ENCODE data around the gene SSU72.
"Not testable (repeated sequence)": the region's sequence is repeated elsewhere in the genome, so short reads cannot be mapped to it uniquely, and the experiment has no call there.

SSU72 gene

GRCh38 chr1:1557688-1558087 is 17.0 kb downstream of the SSU72 start:
- not testable (repeated sequence) for DNase-seq

- not testable (repeated sequence) for DNase-seq
These were observed 17.7 kb downstream of the SSU72 start for GRCh38 chr1:1556961-1557360.

DNA sequence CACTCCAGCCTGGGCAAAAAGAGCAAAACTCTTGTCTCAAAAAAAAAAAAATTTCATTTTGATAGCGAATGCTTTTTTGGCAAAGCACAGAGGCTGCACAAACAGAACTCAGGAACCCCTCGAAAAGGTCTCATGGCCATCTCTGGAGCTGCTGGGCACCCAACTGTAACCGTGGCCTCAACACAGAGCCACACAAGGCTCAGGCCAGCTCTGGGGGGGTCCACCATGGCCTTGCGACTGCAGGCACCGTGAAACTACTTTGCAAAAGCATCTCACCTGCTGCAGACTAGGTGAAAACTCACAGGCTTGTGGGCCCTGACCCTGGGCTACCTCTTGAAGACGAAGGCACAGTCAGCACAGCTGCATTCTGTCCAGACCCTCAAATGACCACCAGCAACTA is 18.2 kb downstream of the SSU72 start:
- DNase-seq: no peak

DNA sequence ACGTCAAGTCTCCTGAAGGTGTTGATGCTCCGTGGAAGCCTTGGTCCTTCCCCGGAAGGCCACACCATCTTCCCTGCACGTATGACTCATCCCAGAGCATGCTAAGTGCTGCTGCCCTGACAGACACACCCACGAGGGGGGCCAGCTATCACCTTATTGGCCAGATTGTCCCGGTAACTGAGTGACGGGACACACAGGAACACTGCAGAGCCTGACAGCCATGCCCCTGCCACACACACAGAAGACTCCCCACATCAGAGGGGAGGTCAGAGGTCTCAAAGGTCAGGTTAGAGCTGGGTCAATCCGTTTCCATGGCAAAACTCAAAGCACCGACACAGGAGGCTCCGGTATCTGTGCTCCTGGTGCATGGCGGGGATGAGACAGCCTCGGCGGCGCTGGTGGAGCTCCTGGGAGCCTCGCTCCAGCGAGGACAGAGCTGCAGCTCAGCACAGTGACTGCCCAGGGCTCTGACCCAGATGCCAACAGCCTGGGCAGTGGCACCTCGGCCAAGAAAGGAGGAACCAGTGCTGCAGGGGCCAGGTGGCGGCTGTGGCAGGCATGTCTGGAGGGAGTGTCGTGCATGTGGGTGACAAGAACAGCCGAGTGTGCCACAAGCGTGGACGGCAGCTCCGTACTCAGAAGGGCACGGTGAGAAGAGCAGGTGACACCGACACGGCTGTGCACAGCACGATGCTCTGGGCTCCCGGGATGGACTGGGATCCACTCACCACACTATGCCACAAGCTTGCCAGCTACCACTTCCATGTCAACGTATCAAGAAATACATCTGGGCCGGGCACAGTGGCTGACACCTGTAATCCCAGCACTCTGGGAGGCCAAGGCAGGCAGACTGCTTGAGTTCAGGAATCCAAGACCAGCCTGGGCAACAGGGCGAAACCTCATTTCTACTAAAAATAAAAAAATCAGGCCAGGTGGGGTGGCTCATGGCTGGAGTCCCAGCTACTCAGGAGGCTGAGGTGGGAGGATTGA is 19.4 kb downstream of the SSU72 start:
- no peak for DNase-seq

- no peak for DNase-seq
These were observed 20.1 kb downstream of the SSU72 start for GRCh38 chr1:1554550-1554925.

GRCh38 chr1:1553821-1554494 is 20.7 kb downstream of the SSU72 start:
- DNase-seq: no peak

GRCh38 chr1:1552263-1552639 is 22.4 kb downstream of the SSU72 start:
- DNase-seq: no peak

DNA sequence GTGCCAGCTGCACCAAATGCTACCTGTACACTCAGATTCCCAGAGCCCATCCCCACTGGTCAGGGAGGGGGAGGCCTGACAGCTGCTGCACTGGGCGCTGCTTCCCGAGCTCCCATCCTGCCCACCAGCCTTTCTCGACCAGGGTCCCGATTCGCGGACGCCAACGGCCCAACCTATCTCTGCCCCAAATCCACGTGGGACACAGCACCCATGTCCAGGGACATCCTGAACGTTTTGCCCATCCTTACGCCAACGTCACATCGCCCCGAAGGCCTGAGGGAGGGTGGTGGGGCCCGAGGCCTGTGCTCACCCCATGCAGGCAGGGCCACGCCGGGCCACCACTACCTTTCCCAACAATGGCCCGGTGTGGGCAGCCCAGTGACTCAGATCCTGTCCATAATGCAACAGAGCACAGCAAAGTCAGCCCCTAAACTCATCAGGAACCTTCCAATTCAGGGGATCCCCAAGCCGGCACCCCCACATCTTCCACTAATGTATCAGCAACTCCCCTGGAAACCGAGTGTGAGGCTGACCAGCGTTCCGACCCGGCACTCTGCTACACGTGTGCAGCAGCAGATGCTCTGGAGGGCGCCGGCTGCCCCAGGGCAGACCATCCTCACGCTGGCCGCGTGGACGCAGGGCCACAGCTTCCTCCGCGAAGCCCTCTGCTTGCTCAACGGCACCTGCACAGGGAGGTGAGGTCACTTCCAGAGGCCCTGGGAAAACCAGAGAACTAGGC is 23.0 kb downstream of the SSU72 start:
- no peak for DNase-seq

DNA sequence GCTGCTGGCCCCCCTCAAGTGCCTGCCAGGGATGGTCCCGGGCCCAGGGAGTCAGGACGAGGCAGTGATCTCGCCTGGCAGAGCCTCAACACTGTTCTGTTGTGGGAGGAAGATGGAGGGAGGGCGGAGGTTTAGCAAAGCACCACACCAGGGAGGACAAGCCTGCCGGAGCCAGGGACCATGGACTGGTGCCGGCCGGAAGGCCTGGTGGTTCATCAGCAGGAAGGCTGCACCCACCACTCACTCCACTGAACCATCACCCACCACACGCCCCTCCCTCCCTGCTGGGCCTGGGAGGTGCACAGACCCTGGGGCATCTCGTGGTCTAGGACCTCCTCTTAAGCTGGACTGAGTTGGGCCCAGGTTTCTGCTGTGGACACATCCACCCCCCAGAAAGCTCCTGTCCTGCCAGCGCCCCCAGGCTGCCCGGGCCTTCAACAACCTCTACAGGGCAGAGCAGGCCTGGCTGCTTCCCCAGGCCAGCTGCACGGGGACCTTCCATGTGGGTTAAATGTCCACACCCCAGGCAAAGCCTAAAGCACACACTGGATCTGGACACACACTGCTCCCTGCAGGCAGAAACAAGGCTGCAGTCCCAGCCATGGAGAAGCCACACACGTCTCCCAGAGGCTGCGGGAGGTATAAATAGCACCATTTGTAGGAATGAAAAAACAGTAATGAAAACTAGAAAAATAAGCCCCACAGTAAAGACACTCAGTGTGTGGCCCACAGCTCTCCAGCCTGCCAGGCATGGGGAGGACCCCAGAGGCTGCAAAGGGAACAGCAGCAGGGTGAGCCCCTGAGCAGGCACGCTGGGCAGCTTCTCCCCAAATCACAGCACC is 23.9 kb downstream of the SSU72 start:
- no peak for DNase-seq

DNA sequence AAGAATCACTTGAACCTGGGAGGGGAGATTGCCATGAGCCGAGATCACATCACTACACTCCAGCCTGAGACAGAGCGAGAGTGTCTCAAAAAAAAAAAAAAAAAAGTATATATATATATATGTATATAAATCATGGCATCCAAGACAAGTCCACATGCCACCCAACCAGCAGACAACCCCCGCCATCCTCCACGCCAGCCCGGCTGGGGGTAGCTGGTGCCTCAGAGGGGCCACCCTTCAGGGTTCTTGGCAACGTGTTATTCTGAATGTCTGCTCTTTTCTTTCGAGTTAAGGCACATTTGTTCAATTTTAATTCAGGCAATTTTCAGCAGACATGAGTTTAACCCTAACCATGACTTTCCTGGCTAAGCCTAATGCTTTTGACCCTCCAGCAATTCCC is 24.6 kb downstream of the SSU72 start:
- DNase-seq: no peak

DNA sequence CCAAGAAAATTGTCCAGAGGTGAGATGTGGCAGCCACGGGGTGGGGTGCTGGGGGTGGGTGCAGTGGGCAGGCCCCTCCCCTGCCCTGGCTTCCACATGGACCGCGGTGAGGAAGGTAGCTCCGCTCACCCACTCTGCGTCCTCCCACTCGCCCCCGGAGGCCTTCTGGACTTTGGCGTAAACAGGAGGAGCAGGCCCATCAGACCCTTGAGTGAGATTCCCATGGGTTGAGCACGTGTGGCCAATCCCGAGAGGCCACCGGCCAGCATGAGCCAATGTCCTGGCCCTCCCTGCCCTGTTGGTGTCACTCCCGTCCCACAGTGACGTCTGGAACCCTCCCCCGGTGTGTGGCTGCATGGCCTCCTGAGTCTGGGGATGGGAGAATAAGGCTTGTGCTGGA is 26.1 kb downstream of the SSU72 start:
- DNase-seq: no peak

DNA sequence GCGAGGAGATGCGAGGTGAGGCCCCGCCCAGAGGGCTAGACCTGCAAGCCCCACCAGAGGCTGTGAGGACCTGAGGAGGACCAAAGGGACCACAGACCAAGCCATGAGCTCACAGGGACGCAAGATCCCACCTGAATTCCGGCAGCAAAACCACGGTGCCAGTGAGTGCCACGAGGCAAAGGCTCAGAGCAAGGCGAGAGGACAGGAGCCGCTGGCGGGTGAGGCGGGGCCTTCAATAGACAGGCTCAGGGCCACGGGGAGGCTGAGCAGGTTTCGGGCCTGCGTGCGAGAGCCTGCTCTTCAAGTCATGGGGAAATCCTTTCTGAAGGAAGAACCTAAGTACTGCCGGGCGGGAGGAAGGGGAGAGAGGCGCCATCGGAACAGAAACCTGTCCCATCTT is 27.2 kb downstream of the SSU72 start:
- no peak for DNase-seq

- DNase-seq: no peak
These were observed 27.7 kb downstream of the SSU72 start for GRCh38 chr1:1547011-1547410.

DNA sequence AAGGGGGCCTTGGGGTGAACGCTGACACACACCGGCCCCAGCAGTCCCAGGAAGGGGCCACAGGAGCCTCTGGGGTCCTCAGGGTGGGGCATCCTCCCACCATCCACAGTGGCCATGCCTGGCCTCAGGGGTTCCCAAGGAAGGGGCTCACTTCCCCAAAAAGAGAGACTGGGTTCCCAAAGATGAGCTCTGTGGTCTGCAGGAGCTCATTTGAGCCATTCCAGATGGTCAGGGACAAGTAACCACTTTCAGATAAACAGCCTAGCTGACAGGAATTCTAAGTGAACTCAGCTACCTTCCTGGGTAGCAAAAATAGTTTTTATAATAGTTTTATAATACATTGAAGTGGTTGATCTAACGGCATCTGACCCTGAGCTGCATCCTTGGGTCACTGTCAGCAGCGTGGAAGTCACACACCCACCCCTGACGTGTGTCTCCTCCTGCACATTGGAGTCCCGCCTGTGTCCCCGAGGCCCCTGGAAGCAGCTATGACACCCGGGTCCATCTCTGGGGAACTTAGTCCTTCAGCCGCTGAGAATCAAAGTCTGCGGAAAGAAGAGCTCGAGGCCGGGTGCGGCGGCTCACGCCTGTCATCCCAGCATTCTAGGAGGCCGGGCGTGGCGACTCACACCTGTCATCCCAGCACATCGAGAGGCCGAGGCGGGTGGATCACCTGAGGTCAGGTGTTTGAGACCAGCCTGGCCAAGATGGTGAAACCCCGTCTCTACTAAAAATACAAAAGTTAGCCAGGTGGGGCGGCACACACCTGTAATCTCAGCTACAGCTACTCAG is 28.5 kb downstream of the SSU72 start:
- no peak for DNase-seq

DNA sequence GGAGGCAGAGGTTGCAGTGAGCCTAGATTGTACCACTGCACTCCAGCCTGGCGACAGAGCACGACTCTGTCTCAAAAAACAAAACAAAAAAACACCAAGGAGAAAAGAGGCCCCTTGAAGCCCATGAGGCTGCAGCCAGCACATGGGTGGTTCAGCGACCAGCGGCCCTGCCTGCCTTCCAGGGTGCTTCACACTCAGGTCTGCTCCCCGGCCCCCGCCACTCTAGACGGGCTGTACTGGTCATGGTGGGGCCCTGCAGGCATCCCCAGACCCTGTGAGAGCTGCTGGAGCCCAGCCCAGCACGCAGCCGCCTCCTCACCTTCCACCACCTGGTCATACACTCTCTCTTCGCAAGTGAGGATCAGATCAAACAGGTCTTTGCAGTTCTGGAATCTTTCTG is 30.1 kb downstream of the SSU72 start:
- DNase-seq: no peak

DNA sequence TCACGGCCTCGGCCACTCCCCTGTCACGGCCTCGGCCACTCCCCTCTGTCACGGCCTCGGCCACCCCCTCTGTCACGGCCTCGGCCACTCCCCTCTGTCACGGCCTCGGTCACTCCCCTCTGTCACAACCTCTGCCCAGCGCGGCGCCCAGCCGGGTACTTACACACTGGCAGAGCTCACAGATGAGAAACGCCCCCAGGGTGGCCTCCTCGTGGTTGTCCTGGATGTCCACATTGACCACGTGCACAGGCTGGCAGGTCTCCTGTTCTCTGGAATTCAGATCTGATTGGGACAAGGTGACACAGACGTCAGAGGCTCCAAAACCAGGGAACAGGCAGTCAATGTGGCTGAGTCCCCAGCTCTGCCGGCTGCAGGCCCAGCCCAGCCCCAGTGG is 31.0 kb downstream of the SSU72 start:
- DNase-seq: no peak

DNA sequence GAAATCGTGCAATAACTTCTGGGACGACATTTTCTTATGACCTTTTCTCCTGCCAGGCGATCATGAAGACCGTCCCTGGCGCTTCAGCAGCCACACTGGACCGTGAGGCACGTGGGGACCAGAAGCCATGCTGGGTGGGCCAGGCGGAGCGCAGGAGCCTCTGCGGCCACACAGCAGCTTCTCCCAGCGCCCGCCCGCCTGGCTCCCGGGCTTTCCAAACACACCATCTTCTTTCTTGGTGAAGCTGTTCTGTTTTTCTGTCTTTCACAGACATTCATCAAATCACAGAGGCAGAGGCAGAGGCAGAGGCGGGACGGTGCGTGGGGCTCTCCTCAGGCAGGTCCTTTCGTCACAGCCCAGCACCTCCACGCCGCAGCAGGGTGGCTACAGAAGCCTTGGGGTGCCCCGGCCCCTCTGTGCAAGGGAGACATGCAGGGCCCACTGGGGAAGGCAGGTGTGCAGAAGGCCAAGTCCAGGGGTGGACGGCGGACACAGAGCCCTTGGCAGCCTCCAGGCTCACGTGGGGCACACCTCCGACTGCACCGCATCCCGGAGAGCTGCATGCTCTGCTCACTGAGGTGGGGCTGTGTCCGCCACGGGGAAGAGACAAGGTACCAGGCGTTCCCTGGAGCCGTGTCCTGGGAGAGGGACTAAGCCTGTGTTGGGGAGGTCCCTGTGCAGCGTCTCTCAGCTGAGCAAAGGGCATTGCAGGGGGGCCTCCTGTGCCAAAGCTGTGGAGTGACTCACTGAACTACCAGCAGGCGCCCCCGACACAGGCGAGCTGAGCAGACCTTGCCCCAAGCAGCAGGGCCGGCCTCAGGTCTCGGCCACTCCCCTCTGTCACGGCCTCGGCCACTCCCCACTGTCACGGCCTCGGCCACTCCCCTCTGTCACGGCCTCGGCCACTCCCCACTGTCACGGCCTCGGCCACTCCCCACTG is 31.6 kb downstream of the SSU72 start:
- DNase-seq: no peak

- DNase-seq: no peak
These were observed 32.5 kb downstream of the SSU72 start for GRCh38 chr1:1541956-1542765.

DNA sequence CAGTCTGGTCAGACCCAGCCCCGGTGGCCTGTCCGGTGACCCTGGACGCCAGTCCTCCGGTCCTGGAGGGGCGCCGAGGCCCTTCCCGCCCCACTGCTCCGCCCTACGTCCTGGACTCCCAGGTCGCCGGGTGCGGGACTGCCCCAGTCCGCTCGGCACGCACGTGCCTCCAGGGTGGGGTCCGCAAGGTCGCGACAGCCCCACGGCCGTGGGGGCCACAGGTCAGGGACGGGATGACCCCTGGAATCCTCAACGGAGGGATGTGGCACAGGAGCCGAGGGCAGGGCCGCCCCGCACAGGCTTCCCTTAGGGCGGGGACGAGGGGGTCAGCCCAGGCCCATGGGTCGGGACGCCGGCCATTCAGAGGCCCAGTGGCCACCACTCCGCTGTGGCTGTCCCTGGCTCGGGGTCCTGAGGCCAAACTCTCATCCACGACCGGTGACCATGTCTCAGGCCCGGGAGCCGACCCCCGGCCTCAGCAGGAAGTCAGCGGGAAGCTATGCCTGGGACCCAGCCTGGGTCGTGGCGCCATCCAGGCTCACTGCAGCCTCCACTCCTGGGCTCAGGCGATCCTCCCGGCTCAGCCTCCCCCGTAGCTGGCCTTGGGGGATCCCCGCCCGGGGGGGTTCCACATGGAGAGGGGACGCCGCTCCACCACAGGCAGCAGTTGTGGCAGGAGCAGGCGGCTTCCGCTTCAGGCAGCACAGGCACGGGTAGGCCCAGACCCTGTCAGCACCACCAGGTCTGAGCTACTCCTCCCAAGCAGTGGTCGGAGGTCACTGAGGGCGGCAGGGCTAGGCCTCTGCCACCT is 33.6 kb downstream of the SSU72 start:
- no peak for DNase-seq
